ENCODE results near the gene HSD17B4.
"Not testable (repeated sequence)": the region's sequence is repeated elsewhere in the genome, so short reads cannot be mapped to it uniquely, and the experiment has no call there.

Gene HSD17B4, protein sequence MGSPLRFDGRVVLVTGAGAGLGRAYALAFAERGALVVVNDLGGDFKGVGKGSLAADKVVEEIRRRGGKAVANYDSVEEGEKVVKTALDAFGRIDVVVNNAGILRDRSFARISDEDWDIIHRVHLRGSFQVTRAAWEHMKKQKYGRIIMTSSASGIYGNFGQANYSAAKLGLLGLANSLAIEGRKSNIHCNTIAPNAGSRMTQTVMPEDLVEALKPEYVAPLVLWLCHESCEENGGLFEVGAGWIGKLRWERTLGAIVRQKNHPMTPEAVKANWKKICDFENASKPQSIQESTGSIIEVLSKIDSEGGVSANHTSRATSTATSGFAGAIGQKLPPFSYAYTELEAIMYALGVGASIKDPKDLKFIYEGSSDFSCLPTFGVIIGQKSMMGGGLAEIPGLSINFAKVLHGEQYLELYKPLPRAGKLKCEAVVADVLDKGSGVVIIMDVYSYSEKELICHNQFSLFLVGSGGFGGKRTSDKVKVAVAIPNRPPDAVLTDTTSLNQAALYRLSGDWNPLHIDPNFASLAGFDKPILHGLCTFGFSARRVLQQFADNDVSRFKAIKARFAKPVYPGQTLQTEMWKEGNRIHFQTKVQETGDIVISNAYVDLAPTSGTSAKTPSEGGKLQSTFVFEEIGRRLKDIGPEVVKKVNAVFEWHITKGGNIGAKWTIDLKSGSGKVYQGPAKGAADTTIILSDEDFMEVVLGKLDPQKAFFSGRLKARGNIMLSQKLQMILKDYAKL

DNA sequence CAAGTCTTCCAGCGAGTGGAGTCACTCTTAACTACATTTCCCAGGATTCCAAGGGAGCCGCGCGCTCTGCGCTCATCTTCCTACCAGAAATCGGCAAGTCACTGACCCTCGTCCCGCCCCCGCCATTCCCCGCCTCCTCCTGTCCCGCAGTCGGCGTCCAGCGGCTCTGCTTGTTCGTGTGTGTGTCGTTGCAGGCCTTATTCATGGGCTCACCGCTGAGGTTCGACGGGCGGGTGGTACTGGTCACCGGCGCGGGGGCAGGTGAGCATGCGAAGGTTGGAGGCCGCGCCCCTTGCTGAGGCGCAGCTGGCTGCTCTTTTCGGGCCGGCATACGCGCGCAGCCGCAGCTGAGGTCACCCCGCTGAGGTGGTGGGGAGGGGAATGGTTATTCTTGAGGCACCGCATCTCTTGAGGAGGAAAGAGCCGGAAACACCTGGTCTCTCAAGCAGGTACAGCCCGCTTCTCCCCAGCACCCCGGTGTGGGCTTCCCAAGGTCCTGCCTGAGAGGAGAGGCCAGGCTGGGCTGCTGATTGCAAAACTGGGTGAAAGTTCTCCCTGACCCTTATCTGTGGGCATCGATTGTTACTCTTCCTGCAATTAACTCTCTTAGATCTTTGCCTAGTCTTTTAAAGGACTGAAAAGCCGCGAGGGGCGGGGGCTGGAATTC, at the start of gene HSD17B4:
TSS of gene HSD17B4 (plus strand) at position 125 of the 667 bp plus-strand sequence. CDS start at position 204, 79 bp downstream.
- peak; percentile 69 for DNase-seq

DNA sequence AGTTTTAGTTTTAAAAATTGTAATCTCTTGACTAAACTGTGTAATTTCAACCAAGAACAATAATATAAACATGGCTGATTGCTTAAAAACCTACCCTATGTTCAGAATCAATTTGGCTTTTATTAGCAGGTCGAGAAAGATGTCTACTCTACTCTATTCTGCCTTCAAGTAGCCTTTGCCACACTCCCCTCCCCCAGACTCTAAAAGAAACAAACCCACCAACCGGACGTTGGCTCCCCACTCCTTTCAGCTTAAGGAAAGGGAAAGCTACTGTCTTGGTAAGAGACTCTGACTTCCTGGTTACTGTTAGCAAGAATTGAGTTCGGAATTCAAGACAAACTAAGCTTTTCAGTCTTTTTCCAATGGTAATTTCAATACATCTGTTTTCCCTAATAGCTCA, 49.7 kb upstream of the HSD17B4 start:
- no peak for DNase-seq

- DNase-seq: no peak
Observed at GRCh38 chr5:119404033-119404432, 48.3 kb upstream of the HSD17B4 start.

GRCh38 chr5:119405419-119405818, 46.9 kb upstream of the HSD17B4 start:
- DNase-seq: no peak

DNA sequence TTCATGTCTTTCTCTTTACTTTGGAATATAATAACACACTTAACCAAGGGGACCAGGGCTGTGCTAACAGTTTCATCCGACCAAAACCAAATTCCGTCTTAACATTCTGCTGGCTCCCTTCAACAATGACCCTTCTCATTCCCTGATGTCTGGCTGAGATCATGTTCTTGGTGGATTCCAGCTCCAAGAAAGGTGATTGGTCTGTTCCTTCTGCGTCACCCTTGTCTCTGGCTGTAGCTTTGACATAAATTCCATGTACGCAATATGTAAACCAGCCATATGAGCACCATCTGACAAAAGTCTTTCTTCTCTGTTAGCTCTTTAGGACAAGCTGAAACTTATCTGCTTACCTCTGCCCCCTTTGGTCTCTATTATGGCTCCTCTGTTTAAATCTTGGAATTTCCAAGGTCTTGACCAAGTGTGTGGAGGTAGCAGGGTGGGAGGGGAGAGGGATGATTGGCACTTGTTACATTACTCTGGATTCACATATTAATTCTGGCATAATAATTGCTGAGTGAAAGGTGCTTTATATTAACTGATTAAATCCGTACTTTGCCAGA, 45.7 kb upstream of the HSD17B4 start:
- DNase-seq: no peak

GRCh38 chr5:119409235-119409815, 43.0 kb upstream of the HSD17B4 start:
- DNase-seq: no peak

GRCh38 chr5:119410448-119411159, 41.7 kb upstream of the HSD17B4 start:
- no peak for DNase-seq

- DNase-seq: peak; percentile 44
Observed at GRCh38 chr5:119411361-119412278, 40.7 kb upstream of the HSD17B4 start.

DNA sequence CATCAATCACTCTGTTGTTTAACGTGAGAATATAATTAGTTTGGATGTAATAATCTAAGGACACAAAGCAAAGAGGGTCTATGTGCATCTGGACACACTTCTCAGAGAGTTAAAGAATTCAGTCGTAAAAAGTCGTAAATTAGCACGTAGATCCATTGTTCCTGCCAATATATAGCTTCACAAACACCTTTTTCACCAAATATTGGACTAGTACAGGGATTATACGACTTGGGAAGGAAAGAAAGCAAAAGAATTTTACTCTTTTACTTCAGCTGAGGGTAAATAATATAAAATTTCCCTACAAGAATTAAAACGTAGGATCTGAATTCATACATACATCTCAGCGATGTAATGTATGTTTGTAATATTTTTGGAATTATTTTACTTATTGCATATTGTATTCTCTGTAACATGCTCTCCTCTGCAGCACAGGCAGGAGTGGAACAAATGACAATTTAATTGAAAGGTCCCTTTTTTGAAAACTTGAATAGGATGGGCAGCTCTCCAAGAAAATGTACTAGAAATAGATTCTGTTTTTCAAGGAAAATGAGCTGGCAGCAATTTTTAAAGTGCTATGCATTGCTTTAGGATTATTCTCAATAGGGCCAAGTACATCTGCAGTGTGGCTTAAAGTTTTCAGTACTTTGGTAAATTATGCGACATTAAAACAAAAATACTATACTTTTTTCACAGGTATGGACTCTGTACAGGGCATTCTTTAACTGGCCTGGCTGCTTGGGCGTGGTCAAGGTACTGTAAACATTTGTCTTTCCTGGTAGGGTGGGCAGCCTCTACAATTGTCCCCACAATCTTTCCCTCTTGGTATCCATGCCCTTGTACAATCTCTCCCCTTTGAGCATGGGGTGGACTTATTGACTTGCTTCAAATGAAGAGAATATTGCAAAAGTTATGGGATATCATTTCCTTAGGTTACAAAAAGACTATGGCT, 39.7 kb upstream of the HSD17B4 start:
- DNase-seq: no peak

- not testable (repeated sequence) for DNase-seq
Observed at GRCh38 chr5:119414124-119414734, 38.1 kb upstream of the HSD17B4 start.

DNA sequence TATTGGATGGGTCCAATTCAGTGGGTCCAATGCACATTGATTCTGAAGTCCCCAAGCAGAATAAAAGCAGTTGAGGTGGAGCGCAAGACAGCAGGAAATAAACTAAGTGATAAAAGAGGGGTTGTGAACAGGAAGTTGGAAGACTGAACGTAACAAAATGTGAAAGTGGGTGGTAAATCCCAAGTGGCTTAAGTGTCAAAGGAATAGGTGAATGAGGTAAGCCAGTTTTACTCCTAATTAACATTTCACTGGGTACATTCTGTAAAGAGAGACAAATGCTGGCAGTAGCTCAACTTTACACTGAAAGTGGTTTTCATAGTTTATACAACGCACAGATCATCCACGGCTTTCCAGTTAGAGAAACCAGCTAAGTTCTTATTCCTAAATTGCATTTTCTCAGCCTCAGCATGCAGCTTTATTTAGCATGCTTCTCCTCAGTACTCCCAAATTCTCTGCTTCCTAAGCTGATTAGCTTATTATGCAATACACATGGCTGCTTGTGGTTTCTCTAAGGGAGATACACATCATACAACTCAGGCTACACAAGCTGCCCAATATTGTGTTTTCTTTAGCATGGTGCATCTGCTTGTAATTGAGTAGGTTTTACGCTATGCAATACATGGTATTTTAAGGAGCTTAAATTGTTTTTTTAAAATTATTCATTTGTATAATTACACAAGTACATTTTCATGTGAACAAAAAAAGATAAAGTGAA, 34.2 kb upstream of the HSD17B4 start:
- no peak for DNase-seq

GRCh38 chr5:119418606-119419100, 33.6 kb upstream of the HSD17B4 start:
- no peak for DNase-seq

GRCh38 chr5:119420169-119420568, 32.1 kb upstream of the HSD17B4 start:
- no peak for DNase-seq

DNA sequence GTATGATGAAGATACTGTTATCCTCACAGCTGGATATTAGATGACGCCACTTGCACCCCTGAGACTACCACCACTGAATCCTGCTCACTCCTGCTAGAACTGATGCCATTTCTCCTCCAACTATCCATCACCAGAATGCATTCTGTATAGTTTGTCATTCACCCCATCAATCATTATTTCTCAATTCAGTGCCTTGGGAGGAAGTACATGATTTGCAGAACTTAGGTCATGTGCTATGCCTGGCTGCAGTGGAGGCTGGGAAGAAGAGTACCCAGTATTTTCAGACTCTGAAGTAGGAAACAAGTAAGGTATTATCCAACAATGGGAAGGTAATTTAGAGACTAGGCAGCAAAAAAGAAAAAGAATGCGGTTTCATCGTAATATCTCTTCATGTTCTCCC, 26.2 kb upstream of the HSD17B4 start:
- no peak for DNase-seq

DNA sequence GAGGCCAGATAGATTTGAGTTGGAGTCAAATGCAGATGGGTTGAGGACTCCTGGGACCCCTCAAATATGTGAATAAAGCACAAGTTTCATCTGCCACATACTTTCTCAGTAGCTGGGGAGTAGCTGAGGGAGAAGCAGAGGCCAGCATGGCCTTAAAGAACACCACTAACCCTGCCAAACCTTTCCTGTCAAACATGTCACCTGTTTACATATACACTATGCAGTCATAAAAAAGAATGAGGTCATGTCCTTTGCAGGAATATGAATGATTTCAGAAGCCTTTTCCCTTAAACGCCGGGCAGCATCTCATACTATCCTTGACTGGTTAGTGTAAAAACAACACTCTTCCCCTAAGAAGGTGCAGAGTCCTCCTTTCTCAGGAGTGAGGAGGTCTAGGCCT, 25.2 kb upstream of the HSD17B4 start:
- no peak for DNase-seq

DNA sequence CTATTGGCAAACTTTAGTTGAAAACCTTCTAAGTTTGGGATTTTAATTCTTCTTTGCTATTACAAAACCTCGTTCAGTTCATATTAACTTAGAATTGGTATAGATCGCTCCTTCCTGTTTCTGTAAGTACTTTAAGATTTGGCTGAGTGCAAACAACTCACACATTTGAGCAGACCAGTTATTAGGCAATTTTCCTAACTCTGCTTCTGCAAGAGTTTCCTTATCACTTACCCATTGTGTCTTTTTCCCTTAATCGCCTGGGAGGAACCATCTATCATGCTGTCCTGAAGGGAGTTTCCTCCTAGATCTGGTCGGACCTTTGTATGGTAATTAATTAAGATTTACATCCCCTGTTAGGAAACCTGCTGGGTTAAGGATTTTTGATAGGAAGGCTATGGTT, 24.7 kb upstream of the HSD17B4 start:
- DNase-seq: not testable (repeated sequence)

DNA sequence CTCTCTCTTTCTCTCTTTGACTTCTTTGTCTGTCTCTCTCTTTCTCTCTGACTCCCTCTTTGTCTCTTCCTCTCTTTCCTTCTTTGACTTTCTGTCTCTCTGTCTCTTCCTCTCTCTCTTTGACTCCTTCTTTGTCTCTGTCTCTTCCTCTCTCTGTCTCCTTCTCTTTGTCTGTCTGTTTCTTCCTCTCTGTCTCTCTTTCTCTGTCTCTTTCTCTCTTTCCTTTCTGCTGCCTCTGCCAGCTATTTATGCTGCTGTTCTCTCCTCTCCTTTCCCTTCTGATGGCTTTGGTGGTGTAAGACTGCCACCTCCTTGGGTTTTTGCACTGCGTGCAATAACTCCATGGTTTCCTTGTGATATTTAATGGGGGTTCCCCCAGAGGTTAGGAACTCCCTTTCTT, 24.1 kb upstream of the HSD17B4 start:
- not testable (repeated sequence) for DNase-seq

DNA sequence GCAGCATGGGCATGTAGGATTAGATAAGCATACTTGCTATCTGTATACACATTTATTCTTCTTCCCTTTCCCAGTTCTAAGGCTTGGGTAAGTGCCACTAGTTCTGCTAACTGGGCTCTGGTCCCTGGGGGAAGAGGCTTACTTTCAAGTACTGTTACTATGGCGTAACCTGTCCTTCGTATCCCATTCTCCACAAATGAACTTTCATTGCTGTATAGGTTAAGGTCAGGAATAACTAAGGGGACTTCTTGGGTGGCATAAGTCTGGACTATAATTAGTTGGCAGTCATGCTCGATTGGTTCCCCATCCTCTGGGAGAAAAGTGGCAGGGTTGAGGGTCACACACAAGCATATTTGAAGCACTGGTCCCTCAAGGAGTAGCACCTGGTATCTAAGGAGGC, 23.7 kb upstream of the HSD17B4 start:
- DNase-seq: not testable (repeated sequence)

All from activated CD4-positive, alpha-beta T cell treated with anti-CD3 and anti-CD28 coated beads, Interleukin-2, amount 50 U/mL, for 1 hour (primary cell).